CD1c-positive myeloid dendritic cell (primary cell): ENCODE results near the gene SEC16A.

Source experiments
- DNase-seq: peaks from one replicate; pipeline ENCODE4 v3.0.0-alpha.2; 2016; ENCODE audit errors: extremely low spot score

SEC16A gene

GRCh38 chr9:136517950-136518349 lies 35.1 kb upstream of the SEC16A start:
- no peak for DNase-seq

GRCh38 chr9:136517012-136517743 lies 34.3 kb upstream of the SEC16A start:
- DNase-seq: no peak

GRCh38 chr9:136516191-136516654 lies 33.4 kb upstream of the SEC16A start:
- no peak for DNase-seq

GRCh38 chr9:136515276-136515675 lies 32.4 kb upstream of the SEC16A start:
- DNase-seq: no peak

- no peak for DNase-seq
Observed at GRCh38 chr9:136514022-136514714, 31.3 kb upstream of the SEC16A start.

- DNase-seq: no peak
Observed at GRCh38 chr9:136513191-136513590, 30.4 kb upstream of the SEC16A start.

GRCh38 chr9:136512651-136513071 lies 29.8 kb upstream of the SEC16A start:
- no peak for DNase-seq

GRCh38 chr9:136511670-136512592 lies 29.1 kb upstream of the SEC16A start:
- DNase-seq: no peak

- no peak for DNase-seq
Observed at GRCh38 chr9:136511144-136511669, 28.4 kb upstream of the SEC16A start.

GRCh38 chr9:136510561-136510960 lies 27.7 kb upstream of the SEC16A start:
- DNase-seq: no peak

GRCh38 chr9:136509549-136509948 lies 26.7 kb upstream of the SEC16A start:
- DNase-seq: no peak

- no peak for DNase-seq
Observed at GRCh38 chr9:136508729-136509500, 26.1 kb upstream of the SEC16A start.

GRCh38 chr9:136507992-136508375 lies 25.1 kb upstream of the SEC16A start:
- no peak for DNase-seq

GRCh38 chr9:136507221-136507991 lies 24.6 kb upstream of the SEC16A start:
- no peak for DNase-seq

GRCh38 chr9:136506425-136506824 lies 23.6 kb upstream of the SEC16A start:
- DNase-seq: no peak

GRCh38 chr9:136505406-136506403 lies 22.9 kb upstream of the SEC16A start:
- no peak for DNase-seq

GRCh38 chr9:136504512-136505348 lies 21.9 kb upstream of the SEC16A start:
- no peak for DNase-seq

GRCh38 chr9:136502940-136503550 lies 20.2 kb upstream of the SEC16A start:
- DNase-seq: no peak
